ENCODE data around the gene NCLN. TPM values are rescaled to one million over a fixed set of nuclear protein-coding genes. Genes with fewer than 3 reads are reported as not detected.

Gene NCLN
- total RNA-seq, 3 donors from 2014 or later, result 21.1 to 34.7 (median 25.3) TPM

- intact Hi-C loops (cut with DNase I; ENCODE audit: low total_unique reads), result no loop called here
- Histone ChIP-seq H3K4me1 (no peaks in the 10 kb centered on the region), H3K9me3 (no peaks in the 10 kb centered on the region), H3K27ac (no peak overlapping the region), H3K36me3 (no peaks in the 10 kb centered on the region), H3K27me3 (no peaks in the 10 kb centered on the region), H3K4me3 (no peak overlapping the region)
- DNase-seq (ENCODE audit: low spot score in 2 of 2), result no peak
- TF ChIP-seq POLR2A (IDR thresholded peaks at IDR 0.05) (no peak), POLR2AphosphoS5 (IDR thresholded peaks at IDR 0.05) (no peak), CTCF (IDR thresholded peaks at IDR 0.05) (no peak)
These were observed 28.5 kb upstream of the NCLN start for GRCh38 chr19:3157096-3157845.

- Histone ChIP-seq H3K36me3 (no peaks in the 10 kb centered on the region), H3K4me3 (no peak overlapping the region), H3K27ac (peak overlapping the region in 1 of 2 donors; percentile 36), H3K27me3 (no peaks in the 10 kb centered on the region), H3K9me3 (no peaks in the 10 kb centered on the region), H3K4me1 (no peaks in the 10 kb centered on the region)
- intact Hi-C loops (cut with DNase I; ENCODE audit: low total_unique reads), result no loop called here
- DNase-seq (ENCODE audit: low spot score in 2 of 2), result no peak
- TF ChIP-seq POLR2AphosphoS5 (IDR thresholded peaks at IDR 0.05) (no peak), CTCF (IDR thresholded peaks at IDR 0.05) (no peak), POLR2A (IDR thresholded peaks at IDR 0.05) (no peak)
These were observed 26.2 kb upstream of the NCLN start for GRCh38 chr19:3159565-3159964.

DNA sequence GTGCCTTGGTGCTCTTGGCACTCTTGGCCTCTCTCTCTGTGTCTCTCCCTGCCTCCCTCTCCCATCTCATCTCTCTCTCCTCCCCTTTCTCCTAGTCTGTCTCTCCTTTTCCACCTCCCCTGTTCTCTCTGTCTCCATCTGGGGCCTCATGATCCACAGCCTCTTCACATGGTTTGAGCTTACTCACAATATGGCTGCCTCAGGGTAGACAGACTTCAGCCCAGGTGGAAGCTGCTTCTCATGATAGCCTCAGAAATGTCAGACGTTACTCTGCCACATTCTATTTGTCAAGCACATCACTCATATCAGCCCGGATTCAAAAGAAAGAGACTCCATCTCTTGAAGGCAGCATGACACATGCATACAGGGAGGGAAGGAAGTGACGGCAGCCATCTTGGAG, 25.5 kb upstream of the NCLN start:
- intact Hi-C loops (cut with DNase I; ENCODE audit: low total_unique reads), result no loop called here
- Histone ChIP-seq H3K4me3 (no peak overlapping the region), H3K4me1 (no peaks in the 10 kb centered on the region), H3K27me3 (no peaks in the 10 kb centered on the region), H3K36me3 (no peaks in the 10 kb centered on the region), H3K27ac (peak overlapping the region in 1 of 2 donors; percentile 8), H3K9me3 (no peaks in the 10 kb centered on the region)
- DNase-seq (ENCODE audit: low spot score in 2 of 2), result no peak
- TF ChIP-seq CTCF (IDR thresholded peaks at IDR 0.05) (no peak), POLR2AphosphoS5 (IDR thresholded peaks at IDR 0.05) (no peak), POLR2A (IDR thresholded peaks at IDR 0.05) (no peak)

DNA sequence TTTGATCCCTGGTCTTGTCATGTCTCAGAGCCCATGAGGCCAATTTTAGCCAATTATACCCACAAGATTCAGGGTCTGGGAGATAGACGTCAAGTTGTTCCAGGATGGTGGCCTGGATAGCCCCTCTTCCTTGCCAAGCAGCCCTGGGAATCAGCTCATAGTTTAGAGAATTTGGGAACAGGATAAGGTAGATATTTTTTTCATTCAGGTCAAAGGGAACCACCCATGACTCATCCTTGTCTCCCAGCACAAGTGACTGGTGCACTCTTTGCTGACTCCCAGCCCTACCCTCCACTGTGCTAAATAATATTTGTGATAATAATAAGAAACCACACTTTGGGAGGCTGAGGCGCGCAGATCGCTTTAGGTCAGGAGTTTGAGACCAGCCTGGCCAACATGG, 24.3 kb upstream of the NCLN start:
- Histone ChIP-seq H3K27me3 (no peaks in the 10 kb centered on the region), H3K4me1 (no peaks in the 10 kb centered on the region), H3K27ac (no peak overlapping the region), H3K9me3 (no peaks in the 10 kb centered on the region), H3K4me3 (no peak overlapping the region), H3K36me3 (no peaks in the 10 kb centered on the region)
- no peak for DNase-seq (ENCODE audit: low spot score in 2 of 2)
- intact Hi-C loops (cut with DNase I; ENCODE audit: low total_unique reads), result no loop called here
- TF ChIP-seq CTCF (IDR thresholded peaks at IDR 0.05) (no peak), POLR2A (IDR thresholded peaks at IDR 0.05) (no peak), POLR2AphosphoS5 (IDR thresholded peaks at IDR 0.05) (no peak)

DNA sequence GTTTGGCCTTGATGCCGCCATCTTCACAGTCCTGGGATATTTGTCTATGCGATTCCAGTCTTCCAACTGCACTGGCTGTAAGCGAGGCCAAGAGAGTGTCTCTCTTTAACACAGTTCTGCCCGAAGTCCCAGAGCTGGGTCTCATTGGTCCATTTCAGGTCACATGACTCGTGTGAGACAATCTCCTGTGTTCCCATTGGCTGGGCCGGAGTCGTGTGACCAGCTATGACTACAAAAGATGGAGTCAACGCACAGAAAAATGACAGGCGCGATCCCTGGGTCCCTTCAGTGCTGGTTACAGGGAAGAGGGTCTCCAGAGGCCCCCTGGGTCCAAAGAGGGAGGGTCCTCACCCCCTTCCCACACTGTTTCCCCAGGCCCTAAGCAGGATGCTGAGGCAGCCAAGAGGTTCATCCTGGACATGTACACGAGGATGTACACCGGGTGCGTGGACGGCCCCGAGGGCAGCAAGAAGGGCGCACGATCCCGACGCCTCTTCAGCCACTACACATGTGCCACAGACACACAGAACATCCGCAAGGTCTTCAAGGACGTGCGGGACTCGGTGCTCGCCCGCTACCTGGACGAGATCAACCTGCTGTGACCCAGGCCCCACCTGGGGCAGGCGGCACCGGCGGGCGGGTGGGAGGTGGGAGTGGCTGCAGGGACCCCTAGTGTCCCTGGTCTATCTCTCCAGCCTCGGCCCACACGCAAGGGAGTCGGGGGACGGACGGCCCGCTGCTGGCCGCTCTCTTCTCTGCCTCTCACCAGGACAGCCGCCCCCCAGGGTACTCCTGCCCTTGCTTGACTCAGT, 23.1 kb upstream of the NCLN start:
- Histone ChIP-seq H3K4me3 (no peak overlapping the region), H3K36me3 (no peaks in the 10 kb centered on the region), H3K9me3 (no peaks in the 10 kb centered on the region), H3K4me1 (no peaks in the 10 kb centered on the region), H3K27ac (no peak overlapping the region), H3K27me3 (no peaks in the 10 kb centered on the region)
- TF ChIP-seq POLR2A (IDR thresholded peaks at IDR 0.05) (no peak), CTCF (IDR thresholded peaks at IDR 0.05) (no peak), POLR2AphosphoS5 (IDR thresholded peaks at IDR 0.05) (no peak)
- no peak for DNase-seq (ENCODE audit: low spot score in 2 of 2)
- intact Hi-C loops (cut with DNase I; ENCODE audit: low total_unique reads), result no loop called here
